ENCODE results near the gene XYLT1.

DNA sequence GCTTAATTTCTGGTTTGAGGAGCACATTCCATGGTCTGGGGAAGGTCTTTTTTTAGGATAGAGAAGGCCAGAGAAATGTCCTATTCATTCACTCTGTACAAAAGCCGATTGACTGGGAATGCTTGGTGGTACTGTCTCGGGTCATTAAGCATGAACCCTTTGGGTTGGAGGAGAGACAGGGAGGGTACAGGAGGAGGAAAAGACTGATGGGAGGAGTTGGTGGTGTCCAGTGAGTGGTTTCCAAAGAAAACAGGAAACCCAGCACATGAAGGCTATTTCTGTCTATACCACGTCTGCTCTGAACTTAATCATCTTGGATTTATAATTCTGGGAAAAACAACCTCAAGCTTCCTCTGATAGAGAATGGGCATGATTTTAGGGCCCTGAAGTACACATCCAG, 111.9 kb downstream of the XYLT1 start:
- TF ChIP-seq, protein P1, sequence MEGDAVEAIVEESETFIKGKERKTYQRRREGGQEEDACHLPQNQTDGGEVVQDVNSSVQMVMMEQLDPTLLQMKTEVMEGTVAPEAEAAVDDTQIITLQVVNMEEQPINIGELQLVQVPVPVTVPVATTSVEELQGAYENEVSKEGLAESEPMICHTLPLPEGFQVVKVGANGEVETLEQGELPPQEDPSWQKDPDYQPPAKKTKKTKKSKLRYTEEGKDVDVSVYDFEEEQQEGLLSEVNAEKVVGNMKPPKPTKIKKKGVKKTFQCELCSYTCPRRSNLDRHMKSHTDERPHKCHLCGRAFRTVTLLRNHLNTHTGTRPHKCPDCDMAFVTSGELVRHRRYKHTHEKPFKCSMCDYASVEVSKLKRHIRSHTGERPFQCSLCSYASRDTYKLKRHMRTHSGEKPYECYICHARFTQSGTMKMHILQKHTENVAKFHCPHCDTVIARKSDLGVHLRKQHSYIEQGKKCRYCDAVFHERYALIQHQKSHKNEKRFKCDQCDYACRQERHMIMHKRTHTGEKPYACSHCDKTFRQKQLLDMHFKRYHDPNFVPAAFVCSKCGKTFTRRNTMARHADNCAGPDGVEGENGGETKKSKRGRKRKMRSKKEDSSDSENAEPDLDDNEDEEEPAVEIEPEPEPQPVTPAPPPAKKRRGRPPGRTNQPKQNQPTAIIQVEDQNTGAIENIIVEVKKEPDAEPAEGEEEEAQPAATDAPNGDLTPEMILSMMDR (conservative IDR thresholded peaks at IDR 0.05; ENCODE audit: low read depth, low read length) = no peak
- TF ChIP-seq EZH2 (IDR thresholded peaks at IDR 0.05; ENCODE audit: low read length, unreplicated experiment) = no peak
